HG03442 (cell line): ENCODE measurements around the gene UBE3A.
"Not testable (repeated sequence)": the region's sequence is repeated elsewhere in the genome, so short reads cannot be mapped to it uniquely, and the experiment has no call there.

Source experiments
- ATAC-seq: cut with Tn5 transposase; IDR thresholded peaks from one replicate; pipeline ENCODE4 v1.9.1; 2021; ENCODE audit warnings: mild to moderate bottlenecking, moderate library complexity; ENCODE audit not compliant: unreplicated experiment

Gene UBE3A

DNA sequence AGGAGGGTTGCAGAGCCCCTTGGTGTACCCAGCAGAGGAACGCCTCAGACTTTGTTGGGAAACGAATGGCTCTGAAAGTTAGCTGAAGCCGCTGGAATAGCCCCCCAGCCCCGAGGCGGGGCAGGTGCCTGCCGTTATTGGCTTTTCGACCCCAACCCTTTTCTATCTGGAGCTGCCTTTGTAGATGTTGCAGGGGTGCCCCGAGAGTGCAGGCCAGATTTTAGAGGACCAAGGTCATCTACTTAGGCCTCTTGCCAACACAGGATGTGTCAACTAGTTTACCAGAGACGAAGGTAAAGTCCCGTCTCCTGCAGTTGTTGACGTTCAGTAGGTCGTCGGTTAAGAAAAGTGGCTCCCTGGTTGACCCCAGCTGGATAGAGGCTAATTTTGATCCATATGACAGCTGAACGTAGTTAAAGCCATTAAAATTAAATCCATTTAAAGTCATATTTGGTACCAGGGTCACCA is 579 bp upstream of the UBE3A start:
- ATAC-seq = peak; percentile 11

DNA sequence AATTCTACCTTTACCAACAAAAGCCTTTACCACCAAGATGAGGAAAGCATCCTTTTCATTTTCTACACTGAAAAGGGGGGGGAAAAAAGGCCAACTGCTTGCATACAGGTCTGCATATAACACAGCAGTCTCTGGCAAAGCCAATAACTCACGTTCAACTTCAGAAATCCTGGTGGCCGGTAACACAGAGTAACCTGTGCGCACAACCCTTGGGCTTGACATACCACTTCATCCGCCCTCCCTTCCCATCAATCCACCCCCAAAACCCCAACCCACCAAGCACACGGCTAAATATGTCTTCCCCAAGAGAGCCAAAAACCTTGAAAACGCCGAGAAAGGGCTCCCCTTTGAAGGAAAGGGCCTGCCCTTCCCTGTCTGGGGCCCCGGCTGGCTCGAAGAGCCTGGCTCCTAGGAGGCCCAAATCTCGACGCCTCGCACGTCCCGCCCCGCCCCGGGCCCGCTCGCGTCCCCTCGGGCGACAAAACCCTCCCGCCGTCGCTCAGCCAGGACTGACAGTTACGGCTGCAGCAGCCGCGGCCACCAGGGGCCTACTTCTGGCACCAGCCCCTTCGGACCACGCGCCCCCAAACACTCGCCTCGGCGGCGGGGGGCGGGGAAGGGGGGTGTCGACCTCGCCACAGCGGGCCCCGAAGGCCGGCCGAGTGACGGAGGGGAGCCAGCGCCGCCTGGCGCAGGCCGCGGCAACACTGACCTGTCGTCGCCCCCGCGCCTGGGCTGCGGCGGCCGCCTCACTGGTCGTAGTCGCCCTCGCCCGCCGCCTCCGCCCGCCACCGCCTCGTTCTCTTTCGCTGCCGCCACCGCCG is 835 bp downstream of the UBE3A start:
- ATAC-seq = peak; percentile 41

DNA sequence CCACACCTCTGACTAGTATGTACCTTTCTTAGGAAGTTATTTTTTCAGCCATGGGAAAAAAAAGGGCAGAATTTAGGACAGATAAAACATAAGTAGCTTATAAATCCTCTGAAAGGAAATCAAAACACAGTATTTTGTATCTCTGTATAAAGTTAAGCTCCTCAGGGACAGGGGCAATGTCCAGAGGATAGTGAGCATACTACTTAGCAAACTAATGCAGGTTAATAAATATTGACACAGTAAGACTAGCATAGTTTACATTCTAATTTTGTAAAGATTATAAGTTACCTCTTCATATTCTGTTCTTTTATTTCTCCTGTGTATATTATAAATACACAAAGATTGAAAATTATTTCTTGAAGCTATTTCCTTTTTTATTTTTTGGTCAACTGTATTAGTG is 2.1 kb downstream of the UBE3A start:
- no peak for ATAC-seq

DNA sequence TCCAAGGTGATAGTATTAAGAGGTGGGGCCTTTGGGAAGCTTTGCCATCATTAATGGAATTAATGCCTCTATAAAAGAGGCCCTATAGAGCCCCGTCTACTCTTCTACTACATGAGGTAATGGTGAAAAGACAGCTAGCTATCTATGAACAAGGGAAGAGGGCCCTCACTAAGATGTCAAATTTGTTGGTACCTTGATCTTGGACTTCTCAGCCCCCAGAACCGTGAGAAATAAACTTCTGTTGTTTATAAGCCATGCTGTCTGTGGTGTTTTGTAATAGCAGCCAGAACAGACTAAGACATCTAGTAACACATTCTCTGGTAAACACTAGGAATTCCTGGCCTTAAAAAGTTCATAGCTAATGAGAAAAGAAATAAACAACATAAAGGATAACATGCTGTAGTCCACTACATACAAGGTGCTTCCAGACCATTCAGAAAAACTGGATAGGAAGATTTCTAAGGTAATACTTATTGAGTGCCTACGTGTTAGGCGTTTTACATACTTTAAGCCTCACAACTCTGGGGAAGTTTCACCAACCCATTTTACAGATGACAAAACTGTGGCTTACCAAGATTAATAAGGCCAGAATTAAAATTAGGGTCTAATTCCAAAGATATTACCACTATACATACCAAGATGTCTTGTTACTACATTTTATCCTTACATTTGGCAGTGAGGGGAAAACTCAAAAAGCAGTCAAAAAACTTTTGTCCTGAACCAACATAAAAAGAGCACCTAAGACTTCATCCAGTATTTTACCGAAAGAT is 3.2 kb downstream of the UBE3A start:
- ATAC-seq = no peak

DNA sequence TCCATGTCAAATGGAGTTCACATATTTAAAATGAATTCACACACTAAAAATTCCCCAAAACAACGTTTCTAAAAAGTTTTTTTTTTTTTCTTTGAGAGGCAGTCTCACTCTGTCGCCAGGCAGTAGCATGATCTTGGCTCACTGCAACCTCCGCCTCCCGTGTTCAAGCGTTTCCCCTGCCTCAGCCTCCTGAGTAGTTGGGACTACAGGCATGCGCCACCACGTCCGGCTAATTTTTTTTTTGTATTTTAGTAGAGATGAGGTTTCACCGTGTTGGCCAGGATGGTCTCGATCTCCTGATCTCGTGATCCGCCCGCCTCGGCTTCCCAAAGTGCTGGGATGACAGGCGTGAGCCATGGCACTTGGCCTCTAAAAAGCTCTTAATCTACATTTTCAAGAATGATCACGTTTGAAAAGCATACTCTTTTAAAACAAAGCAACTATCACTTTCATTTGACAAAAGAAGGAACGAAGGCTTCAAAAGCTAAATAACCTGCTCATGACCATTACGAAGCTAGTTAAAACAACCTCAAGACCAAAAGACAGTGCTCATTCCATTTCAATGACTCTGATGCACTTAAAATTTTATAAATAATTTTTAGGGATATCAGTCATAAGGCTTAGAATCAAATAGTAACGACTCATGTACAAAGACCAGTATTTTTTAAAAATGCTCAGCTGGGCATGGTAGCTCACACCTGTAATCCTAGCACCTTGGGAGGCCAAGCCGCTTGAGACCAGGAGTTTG is 5.5 kb downstream of the UBE3A start:
- ATAC-seq = no peak

DNA sequence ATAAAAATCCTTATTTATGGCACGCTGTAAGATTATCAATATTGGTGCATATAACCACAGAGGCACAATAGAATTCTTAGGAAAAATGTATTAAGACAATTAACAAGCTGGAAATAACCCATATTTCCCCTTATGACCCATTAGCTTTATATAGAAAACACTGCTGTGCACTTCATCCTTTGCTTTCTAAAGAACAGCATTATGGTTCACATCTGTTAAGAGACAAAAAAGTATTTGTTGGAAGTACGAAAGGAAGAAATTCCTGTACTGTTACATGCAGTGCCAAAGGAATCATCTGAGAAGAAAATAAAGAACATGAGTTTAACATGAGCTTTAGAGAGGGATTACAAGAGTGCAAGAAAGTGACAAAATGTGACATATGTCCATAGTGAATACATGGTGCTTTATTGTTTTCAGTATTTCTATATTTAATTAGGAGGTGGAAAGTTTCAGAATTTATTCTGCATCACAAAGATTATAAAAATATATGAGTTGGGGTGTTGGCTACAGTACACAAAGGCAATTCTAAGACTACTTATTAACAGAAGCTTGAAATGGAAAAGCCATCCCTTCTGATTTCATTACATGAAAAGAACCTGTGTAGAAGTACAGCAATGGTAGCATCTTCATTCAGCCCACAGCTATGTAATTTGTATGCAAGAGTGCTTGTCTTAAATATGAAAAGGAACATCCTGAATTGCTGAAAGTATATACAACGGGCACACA is 6.8 kb downstream of the UBE3A start:
- no peak for ATAC-seq

DNA sequence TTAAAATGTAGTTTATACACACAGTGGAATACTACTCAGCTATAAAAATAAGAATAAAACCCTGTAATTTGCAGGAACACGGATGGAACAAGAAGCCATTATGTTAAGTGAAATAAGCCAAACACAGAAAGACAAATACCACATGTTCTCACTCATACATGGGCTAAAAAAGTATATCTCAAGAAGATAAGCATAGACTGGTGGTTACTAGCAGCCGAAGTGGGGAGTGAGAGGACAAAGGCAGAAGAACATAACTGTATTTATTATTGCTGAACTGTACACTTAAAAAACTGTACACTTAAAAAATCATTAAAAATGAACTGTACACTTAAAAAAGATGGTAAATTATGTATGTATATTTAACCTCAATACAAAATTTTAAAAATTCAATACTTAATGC is 11.0 kb downstream of the UBE3A start:
- no peak for ATAC-seq

DNA sequence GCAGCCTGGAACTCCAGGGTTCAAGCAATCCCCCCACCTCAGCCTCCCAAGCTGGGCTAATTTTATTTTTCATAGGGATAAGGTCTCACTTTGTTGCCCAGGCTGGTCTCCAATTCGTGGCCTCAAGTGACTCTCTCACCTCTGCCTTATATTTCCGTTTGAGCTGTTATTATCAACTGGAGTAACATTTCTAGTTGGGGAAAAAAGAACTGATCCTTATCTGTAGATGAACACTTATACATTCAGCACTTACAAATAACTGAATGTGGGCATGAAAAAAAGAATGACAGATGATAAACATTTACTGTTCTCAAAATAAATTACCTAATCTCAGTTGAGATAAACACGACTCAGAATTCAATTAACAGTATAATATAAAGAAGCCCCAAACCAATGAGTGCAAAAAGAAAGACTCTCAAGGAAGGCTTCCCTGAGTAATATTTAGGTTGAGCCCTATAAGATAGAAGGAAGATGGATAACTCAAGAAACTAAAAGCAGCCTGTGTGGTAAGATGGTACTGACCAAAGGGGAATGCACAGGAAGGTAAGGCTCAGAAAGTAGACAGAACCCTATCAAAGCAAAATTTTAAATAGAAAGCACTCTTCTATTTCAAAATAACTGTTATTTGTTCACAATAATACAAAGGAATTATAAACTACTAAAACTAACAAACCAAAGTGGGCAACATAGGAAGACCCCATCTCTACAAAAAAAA is 11.8 kb downstream of the UBE3A start:
- ATAC-seq = no peak

DNA sequence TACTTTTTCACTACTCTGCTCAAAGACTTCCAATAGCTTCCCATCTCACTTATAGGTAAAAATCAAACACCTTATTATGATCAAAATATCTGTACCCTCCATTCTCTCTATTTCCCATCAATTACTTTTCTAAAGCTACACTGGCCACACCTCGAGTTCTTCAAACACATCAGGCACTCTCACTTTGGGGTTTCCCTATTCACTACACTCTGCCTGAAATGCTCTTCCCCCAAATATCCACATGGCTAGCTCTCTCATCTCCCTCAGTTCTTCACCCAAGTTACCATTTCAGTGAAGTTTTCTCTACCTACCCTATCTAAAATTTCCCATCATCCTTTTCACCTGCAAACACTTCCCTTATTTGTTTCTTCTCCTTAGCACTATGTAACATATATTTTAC is 14.8 kb downstream of the UBE3A start:
- no peak for ATAC-seq

DNA sequence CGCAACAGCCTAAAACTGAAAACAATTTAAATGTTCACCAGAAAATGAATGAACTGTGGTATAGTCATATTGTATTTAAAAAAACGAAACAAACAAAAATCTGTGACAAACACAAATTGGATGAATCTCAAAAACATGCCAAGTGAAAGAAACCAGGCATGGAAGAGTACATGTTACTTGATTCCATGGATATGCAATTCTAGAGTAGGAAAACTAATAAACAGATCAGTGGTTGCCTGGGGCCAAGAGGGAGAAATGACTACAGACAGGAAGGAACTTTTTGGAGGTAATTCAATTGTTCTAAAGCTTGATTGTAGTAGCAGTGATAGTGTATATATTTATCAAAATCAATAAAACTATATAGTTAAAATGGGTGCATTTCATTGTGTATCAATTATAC is 16.8 kb downstream of the UBE3A start:
- no peak for ATAC-seq

DNA sequence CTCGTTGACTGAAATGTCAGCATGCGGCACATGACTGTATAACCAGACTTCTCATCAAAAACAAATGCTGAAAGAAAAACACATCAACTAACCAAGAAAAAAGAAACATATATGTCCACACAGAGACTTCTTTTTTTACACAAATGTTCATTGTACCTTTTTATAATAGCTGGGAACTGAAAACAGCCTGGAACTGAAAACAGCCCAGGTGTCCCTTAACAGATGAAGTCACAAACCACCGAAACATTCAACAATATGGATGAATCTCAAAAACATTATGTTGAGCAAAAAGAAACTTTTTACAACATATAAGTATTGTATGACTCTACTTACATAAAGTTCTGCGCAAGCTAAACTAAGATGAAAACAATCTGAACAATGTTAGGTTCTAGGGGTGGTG is 20.6 kb downstream of the UBE3A start:
- ATAC-seq = no peak

DNA sequence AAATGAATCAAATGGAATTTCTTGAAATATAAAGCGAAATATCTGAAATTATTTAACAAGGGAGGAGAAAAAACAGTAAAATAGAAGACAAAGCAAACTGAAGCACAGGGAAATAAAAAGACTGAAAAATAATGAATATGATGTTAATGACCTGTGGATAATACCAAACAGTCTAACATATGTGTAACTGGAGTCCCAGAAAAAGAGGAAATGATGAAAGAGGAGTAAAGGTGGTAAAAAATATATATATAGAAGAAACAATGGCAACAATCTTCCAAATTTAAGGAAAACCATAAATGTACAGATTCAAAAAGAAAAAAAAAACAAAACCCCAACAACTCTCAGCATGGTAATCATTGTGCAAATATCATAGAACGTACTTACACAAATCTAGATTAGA is 21.2 kb downstream of the UBE3A start:
- no peak for ATAC-seq

DNA sequence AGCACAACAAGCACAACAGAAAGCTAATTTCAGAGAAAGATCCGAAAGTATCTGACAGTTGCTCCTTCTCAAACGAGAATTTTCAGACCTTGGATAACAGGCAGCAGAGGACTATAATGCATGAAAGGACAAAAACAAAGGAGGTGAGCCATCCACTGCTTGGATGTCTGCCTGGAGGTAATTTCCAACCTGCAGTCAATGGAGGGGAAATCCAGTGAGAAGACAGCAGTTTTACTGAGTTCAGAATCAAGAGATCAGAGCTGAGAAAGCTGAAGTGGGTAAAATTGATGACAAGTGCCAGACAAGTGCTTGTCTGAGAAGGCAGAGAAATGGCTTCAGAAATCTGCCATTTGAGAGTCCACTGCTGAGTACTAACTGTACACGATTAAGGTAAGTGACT is 22.1 kb downstream of the UBE3A start:
- ATAC-seq = peak; percentile 67

DNA sequence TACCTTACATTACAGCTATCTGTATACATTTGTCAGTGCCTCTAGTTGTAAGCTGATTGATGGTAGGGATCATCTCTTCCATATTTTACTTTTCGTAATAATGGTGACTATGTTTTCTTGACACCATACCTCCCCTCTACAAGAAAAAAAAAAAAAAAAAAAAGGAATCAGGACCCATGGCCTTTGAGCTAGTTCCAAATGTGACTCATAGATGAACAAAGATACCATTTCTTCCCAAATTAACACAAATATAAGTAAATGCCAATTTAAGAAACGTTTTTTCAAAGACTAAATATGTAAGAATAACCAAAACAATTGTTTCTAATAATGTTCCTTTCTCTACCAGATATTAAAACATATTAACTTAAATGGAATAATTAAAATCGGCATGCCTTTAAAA is 23.1 kb downstream of the UBE3A start:
- no peak for ATAC-seq

DNA sequence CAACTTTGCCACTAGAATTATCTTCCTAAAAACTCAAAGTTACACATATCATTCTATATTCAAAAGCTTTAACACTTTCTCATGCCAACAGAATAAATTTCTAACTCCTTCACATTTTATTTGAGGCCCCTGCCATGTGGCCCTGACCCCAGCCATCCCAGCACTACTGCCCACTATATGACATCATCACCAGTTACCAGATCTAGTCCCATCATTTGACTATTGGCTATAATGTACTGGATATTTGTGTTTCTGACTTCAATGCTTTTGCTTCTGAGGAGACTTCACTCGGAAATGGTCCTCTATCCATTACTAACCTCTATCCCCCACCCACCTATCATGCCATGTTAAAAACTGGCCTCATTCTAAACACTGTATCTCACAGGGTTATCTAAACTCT is 23.6 kb downstream of the UBE3A start:
- ATAC-seq = no peak

DNA sequence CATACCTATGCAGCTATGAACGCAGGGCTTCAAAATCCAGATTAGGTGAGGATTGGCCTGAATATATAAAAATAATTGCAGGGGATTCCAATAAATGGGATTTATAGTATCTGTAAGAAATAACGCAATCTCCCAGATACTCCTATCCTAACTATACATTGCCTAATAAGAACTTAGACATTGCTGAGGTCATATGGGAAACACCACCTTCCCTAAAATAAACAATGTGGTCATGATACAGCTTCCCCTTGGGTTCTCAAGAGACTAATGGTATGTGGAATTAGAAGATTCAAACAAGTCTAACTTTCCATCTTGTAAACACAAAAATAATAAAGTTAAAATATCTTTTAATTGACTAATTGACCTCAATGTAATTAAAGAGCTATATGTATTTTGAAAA is 28.2 kb downstream of the UBE3A start:
- no peak for ATAC-seq

DNA sequence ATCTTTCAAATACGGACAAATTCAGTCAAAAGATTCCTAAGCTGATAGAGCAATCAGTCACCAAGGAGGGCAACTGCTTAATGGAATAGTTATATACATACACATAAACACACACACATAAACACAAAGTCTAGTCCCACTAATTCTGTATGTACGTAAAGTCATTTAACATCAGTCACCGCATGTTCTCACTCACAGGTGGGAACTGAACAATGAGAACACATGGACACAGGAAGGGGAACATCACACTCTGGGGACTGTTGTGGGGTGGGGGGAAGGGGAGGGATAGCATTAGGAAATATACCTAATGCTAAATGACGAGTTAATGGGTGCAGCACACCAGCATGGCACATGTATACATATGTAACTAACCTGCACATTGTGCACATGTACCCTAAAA is 29.1 kb downstream of the UBE3A start:
- not testable (repeated sequence) for ATAC-seq

DNA sequence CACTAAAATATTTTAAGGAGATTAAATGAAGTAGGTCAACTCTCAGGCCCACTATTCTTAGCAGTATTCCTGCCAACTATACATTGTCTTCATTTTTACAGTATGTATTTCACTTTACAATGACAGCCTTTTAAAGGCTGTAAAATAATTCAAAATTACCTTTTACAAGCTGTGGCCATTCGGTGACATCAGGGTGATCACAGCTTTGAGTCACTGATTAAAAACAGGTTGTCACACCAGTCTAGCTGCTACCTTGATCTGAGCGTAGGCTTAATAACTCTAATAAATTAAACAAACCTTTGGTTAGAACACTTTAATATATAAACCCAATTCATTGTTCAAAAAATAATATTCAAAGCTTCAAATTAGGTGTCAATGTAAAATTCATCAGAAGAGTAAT is 29.9 kb downstream of the UBE3A start:
- no peak for ATAC-seq

DNA sequence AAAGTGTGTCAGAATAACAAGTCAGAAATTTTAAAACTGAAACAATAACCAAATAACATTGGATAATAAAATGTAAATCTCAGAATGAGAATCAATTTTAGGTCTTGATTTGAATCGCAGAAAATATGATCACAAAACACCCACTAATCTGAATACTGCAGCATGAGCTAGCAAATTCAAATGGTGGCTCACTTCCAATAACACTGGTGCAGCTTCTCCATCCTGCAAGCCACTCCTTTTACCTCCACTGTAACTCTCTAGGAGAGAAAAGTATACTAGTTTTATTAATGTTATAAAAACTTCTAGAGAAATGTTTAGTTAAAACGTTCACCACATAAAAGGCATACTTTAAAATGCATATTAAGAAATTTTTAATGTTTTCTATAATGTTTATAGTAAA is 30.4 kb downstream of the UBE3A start:
- ATAC-seq = no peak

DNA sequence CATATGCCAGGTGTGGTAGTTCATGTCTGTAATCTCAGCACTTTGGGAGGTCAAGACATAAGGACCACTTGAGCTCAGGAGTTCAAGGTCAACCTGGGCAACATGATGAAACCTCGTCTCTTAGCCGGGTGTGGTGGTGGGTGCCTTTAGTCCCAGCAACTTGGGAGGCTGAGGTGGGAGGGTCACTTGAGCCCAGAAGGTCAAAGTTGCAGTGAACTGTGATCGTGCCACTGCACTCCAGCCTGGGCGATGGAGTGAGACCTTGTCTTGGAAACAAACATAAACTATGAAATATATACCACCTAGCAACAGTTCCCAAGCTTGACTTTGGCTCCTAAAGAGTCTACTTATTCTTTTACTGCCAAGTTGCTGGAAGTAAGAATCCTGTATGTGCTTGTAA is 30.9 kb downstream of the UBE3A start:
- no peak for ATAC-seq
